PC-9 (cell line): ENCODE measurements around the gene SERTAD1.

Source experiments
- CTCF ChIP-seq: fragments of 200-600 bp; sonication (generic); conservative IDR thresholded peaks from 2 replicates; pipeline ENCODE4 v1.6.1; 2017; ENCODE audit warnings: mixed run types, antibody characterized with exemption, mild to moderate bottlenecking, moderate library complexity
- EZH2 ChIP-seq: fragments of 200-600 bp; sonication (generic); IDR thresholded peaks from 2 replicates; pipeline ENCODE4 v1.8.0; 2017; ENCODE audit warnings: antibody characterized with exemption, low read depth

GRCh38 chr19:40438284-40438683 is 12.5 kb upstream of the SERTAD1 start:
- no peak for TF ChIP-seq CTCF
- TF ChIP-seq EZH2: no peak
